Measurements from ENCODE around the gene TMEM87B.

Gene TMEM87B

GRCh38 chr2:112152476-112153178, 97.6 kb downstream of the TMEM87B start:
- DNase-seq = no peak

GRCh38 chr2:112153179-112153490, 98.1 kb downstream of the TMEM87B start:
- no peak for DNase-seq

DNA sequence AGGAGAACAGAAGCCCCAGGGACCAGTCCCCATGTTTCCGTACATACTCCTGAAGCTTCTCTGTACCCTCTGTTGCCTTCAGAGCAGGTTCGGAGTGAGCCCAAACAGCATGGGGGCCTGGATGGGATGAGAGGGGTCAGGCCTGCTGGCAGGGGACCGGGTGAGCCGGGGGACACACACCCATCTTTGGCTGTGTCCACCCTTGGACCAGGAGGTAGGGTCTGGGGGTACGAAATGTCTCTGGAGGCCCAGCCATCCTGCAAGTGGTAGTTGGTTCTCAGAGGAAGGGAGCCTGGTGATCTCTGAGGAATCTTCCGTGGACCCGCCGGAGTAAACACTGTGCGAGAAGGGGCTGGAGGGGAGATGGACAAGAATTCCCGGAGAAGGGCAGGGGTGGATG, 98.4 kb downstream of the TMEM87B start:
- DNase-seq = no peak

DNA sequence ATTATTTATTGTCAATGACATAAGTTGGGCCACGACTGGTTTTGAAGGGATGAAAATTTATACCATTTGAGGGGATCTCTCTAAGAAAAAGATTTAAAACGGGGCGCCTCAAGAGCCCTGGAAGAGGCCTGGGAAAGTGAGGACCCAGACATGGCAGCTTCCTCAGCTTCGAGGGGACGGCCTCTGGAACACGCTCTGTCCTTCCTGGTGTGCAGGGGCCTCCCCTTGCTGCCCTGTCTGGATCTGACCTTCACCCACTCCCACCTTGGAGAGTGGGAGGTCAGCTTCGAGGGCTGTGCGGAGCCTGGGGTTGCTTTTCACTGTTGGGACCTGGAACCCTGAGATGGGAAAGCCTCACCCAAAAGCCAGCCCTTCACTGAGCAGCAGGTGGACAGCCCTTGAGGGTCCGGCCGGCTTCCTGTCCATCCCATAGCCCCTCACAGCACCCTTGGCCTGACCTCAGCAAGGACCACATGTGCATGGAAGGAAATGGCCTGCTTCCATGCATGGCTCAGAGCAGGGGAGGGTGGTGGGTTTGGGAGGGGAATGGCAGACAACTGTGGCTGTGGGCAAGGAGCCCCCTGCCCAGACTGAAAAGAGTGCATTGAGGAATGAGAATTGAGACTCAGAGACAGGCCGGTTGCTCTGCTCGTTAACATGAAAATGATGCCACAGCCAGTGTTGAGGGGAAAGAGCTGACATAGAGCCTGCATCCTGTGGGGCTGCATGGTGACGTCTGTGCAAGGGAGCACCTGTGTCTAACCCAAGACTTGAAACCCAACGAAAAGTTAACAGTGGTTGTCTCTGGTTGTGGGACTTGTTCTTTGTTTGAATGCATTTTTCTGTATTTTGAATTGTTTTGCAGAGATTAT, 99.4 kb downstream of the TMEM87B start:
- peak in 1 of 2 donors; percentile 33 for DNase-seq

DNA sequence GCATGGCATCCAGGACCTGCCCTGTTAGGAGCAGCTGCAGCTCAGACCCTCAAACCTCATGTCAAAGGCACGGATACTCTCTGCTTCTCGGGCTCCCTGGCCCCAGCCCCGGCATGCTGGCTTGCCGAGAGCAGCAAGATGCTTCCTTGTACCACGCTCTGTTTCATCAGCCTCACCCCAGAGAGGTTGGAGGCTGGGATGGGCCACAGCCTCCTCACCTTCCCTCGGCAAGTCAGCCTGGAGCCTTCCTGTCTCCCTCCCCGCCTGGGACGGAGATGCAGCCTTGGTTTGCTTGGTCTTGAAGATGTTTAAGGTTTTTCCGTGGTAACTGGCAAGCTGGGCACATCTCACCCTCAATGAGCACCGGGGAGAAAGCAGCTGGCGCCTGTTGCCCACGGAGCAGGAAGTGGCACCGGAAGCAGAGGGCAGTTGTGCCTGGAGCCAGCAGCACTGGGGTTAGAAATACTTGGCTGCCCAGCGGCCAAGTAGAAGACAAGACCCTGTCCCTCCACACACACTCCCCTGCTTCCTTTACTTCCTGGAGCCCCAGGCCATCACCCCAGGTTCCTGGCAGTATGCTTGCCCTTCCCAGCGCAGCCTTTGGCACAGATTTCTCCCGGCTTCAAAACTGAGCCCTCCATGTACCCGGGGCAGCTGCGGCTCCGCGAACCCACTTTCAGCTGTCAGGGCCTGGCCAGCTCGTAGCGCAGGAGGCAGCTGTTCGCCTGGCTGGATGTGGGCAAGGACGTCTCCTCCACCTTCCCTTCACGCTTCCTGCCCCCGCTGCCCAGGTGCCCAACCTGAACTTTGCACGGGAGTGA, 100.5 kb downstream of the TMEM87B start:
- peak; percentile 40 to 49 for DNase-seq

DNA sequence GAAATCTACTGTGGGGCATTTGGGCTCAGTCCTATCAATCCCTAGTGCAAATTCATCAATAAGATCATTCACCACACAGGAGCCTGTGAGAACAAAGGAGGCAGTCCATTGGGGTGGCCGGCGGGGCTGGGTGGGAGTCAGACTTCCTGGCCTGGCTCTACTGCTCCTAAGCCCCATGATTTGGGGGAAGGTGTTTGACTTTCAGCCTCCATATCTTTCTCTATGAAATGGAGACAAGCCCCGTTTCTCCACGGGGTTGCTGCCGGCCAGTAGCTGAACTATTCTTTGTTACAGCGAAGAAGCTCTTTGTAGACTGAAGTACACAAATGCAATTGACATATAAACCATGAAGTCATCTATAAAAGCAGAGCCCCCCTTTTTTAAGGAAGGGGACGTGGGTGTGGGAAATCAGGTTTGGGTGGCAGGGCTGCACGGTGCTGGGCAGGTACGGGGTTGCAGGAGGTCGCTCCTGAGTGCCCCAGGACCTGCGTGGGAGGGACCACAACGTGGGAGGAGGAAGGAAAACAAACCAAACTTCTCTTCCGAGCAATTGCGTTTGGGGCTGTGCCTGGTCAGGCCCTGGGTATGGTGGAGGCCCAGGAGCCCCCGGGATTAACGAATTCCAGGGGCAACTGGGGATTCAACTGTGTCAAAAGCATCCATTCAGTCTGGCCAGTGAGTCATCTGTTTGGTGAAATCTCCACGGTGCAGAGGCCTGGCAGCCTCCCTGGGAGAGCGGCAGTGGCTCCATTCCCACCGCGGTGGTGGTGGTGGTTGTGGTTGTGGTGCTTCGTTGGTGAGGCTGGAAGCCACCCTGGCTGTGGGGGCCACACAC, 101.3 kb downstream of the TMEM87B start:
- DNase-seq = peak; percentile 32 to 62

DNA sequence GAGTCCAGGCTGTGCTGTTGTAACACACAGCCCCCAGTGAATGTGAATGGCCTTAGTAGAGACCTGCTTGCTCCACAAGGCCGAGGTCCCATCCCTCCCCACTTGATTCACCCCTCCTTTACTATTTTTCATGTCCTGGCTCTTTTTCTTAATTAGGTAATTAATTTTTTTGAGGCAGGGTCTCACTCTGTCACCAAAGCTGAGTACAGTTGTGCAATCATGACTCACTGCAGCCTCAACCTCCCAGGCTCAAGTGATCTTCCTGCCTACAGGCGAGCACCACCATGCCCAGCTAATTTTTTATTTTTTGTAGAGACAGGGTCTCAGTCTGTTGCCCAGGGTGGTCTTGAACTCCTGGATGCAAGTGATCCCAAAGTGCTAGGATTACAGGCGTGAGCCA, 102.4 kb downstream of the TMEM87B start:
- no peak for DNase-seq

- DNase-seq = no peak
These were observed 104.4 kb downstream of the TMEM87B start for GRCh38 chr2:112159454-112159921.

GRCh38 chr2:112160283-112161250, 105.5 kb downstream of the TMEM87B start:
- no peak for DNase-seq

GRCh38 chr2:112161431-112162145, 106.5 kb downstream of the TMEM87B start:
- DNase-seq = no peak

DNA sequence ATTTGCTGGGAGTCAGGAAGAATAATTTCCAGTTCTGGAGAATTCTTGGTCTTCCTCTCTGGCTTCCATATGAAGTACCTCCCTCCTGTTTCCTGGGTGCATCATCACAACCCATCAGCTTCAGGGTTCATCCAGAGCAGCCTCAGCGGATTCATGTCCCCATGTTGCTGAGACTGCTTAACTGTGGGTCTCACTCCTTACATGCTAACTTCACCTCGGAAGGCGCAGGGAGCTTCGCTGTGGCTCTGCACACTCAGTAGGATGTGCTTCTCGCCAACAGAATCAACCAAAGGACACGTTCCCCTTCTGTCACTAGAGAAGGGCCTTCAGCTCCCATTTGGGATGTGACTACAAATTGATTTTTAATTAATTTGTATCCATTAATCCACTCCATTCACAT, 107.3 kb downstream of the TMEM87B start:
- no peak for DNase-seq

GRCh38 chr2:112162956-112163355, 107.9 kb downstream of the TMEM87B start:
- DNase-seq = no peak

DNA sequence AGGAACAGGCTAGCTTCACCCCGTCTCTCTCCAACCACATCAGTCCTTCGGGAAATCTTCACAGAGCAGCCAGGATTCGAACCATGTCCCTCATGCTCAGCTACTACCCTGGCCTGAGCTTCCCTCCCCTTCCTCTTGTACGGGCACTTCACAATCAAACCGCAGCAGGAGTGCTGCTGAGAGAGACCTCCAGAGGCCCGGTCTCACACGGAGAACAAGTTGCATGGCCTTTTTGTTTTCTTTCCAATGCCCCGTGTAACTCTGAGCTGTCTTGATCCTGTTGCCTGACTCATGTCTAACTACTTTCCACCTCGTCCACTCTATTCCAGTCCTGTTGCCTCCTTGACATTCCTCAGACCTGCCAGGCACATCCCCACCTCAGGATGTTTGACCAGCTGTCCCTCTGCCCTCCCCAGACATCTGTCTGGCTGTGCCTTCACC, 108.5 kb downstream of the TMEM87B start:
- DNase-seq = no peak

GRCh38 chr2:112164876-112165275, 109.8 kb downstream of the TMEM87B start:
- DNase-seq = no peak

DNA sequence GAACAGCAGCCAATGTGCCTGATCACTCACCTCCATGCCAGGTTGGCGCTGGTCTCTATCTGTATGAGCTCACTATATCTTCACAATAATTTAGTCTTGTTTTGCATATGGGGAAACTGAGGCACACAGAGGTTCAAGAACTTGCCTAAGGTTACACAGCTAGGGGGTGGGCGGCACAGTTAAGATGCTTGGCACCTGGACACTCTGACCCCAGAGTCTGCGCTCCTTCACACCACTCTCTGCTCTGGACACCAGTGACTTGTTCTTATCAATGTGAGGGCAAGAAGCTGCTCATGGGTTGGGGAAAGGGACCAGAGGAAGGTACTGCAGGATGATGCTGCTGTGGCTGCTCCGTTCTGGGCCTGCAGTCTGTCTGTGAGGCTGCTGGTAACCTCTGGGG, 110.2 kb downstream of the TMEM87B start:
- DNase-seq = no peak

DNA sequence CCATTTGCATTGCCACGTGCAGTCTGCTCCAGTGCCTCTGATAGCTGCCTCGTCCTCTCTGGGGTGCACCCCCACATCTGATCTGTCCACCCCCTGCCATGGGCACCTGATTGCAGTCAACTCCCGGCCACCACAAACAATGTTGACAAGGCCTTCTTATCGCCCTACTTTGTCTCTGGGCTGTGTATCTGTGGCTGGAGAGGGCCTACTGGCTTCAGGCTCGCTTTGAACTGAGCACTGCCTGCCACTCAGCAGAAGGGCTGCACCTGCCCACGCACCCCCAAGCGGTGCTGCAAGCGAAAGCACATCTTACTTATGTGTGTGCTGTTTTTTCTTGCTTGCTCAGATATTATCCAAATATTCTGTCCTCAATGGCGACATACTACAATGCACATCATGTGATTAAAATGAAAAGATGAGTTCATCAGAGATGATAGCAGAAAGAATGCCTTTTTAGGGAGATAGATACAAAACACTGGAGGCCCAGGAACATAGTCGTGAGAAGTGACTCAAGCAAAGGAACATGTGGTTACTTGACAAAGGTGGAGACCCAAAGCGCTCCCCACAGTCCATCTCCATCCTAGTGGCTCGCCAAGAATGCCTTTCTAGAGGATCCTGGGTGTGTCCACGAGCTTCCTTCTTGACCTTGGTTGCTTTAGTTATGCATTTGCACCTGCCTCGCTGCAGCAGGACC, 111.9 kb downstream of the TMEM87B start:
- peak in 1 of 2 donors; percentile 46 for DNase-seq

- no peak for DNase-seq
These were observed 113.5 kb downstream of the TMEM87B start for GRCh38 chr2:112168422-112169124.
